T-cell (primary cell): ENCODE data around the gene PITHD1. TPM values are rescaled to one million over a fixed set of nuclear protein-coding genes. Genes with fewer than 3 reads are reported as not detected.
A peak's percentile ranks its signal among the peaks of the same experiment; 100 is the strongest.
"Not testable (repeated sequence)": the region's sequence is repeated elsewhere in the genome, so short reads cannot be mapped to it uniquely, and the experiment has no call there.

Source experiments
- ATAC-seq, 4 experiments: fragments of 200-7000 bp in 3 of 4; fragments of 150-1000 bp in 1 of 4; cut with Tn5 transposase; replicated peaks in 1 of 4; 1 replicate in 3 of 4; 2 replicates in 1 of 4; pipeline ENCODE4 v1.10.0; 2021; ENCODE audit warnings: moderate library complexity in 3 of 4, mild to moderate bottlenecking in 2 of 4, moderate number of reproducible peaks in 1 of 4
- CTCF ChIA-PET, 2 donors: fragments of 300-600 bp; sonication (Branson Sonifier 250); formaldehyde crosslinking; loops; one replicate each; lab custom pipeline; 2022; ENCODE audit warnings: antibody characterized with exemption in 2 of 2; lab: Charles Lee
- POLR2A ChIA-PET, 2 donors: fragments of 300-600 bp; sonication (Branson Sonifier 250); formaldehyde crosslinking; loops; one replicate each; lab custom pipeline; 2022; ENCODE audit warnings: antibody characterized with exemption in 2 of 2; lab: Charles Lee
- DNase-seq, 35 experiments: peaks; one replicate each; pipeline versions ENCODE4 v3.0.0 to v3.0.0-alpha.2; 2013 to 2023
- H3K27ac ChIP-seq: one replicate; pipeline ENCODE4 v1.5.1; 2013; ENCODE audit warnings: low read length
- H3K27me3 ChIP-seq, 2 experiments: replicated peaks in 1 of 2; 1 replicate in 1 of 2; 2 replicates in 1 of 2; pipeline versions ENCODE4 v1.6.1 to v1.7.0; 2013; ENCODE audit warnings: low read length in 1 of 2, mixed read lengths in 1 of 2; ENCODE audit not compliant: control insufficient read depth in 2 of 2, insufficient read depth in 2 of 2; ENCODE audit errors: extremely low read depth in 1 of 2
- H3K36me3 ChIP-seq, 2 donors: 1 replicate in 1 of 2; 2 replicates in 1 of 2; pipeline versions ENCODE4 v1.6.1 to v1.7.0; 2013; ENCODE audit warnings: low read length in 1 of 2; ENCODE audit not compliant: control insufficient read depth in 2 of 2, insufficient read depth in 1 of 2; ENCODE audit errors: extremely low read depth in 1 of 2
- H3K4me1 ChIP-seq, 2 experiments: 1 replicate in 1 of 2; 2 replicates in 1 of 2; pipeline versions ENCODE4 v1.6.1 to v1.7.0; 2013; ENCODE audit warnings: low read length in 2 of 2, mixed read lengths in 1 of 2; ENCODE audit not compliant: insufficient read depth in 2 of 2, control insufficient read depth in 1 of 2; ENCODE audit errors: extremely low read depth in 1 of 2
- H3K4me3 ChIP-seq, 2 donors: 1 replicate in 1 of 2; 2 replicates in 1 of 2; pipeline versions ENCODE4 v1.5.1 to v1.7.0; 2013; ENCODE audit warnings: mild to moderate bottlenecking in 2 of 2, low read length in 1 of 2, moderate library complexity in 1 of 2; ENCODE audit not compliant: control insufficient read depth in 1 of 2; ENCODE audit errors: extremely low read depth in 1 of 2
- H3K9me3 ChIP-seq: 2 replicates; pipeline ENCODE4 v1.7.0; 2013
- H3K27ac Mint-ChIP-seq, 2 donors: one replicate each; pipeline ENCODE4 v1.8.0; 2020 to 2021; ENCODE audit warnings: mild to moderate bottlenecking in 2 of 2, mixed read lengths in 2 of 2
- H3K27me3 Mint-ChIP-seq, 2 donors: one replicate each; pipeline ENCODE4 v1.8.0; 2021 to 2022; ENCODE audit warnings: mixed read lengths in 2 of 2
- H3K36me3 Mint-ChIP-seq: one replicate; pipeline ENCODE4 v1.8.0; 2021; ENCODE audit warnings: mixed read lengths
- H3K4me1 Mint-ChIP-seq, 3 donors: one replicate each; pipeline ENCODE4 v1.8.0; 2020 to 2022; ENCODE audit warnings: mixed read lengths in 3 of 3, mild to moderate bottlenecking in 1 of 3
- H3K4me3 Mint-ChIP-seq, 3 donors: one replicate each; pipeline ENCODE4 v1.8.0; 2020 to 2022; ENCODE audit warnings: mild to moderate bottlenecking in 3 of 3, mixed read lengths in 3 of 3, moderate library complexity in 3 of 3
- H3K9me3 Mint-ChIP-seq, 3 donors: one replicate each; pipeline ENCODE4 v1.8.0; 2020 to 2022; ENCODE audit warnings: mixed read lengths in 3 of 3
- WGBS: methylation state at CpG from one replicate; pipeline ENCODE4 v1.1.5; 2013; ENCODE audit warnings: missing lambda C conversion rate; ENCODE audit not compliant: insufficient coverage; 5-methylcytosine and 5-hydroxymethylcytosine counted together
- total RNA-seq, 35 experiments: library from RNA in 6 of 35; stranded (reverse) in 6 of 35; fragments of 120-200 nt in 1 of 35; gene quantifications; one replicate each; pipeline versions ENCODE4 v1.2.1 to v1.2.4 and lab custom pipeline; 2013 to 2026

The PITHD1 gene
- total RNA-seq, 5 donors from 2014 or later (not counting 1 experiment from before 2014, with no cell fraction given), result 60.7 to 87.1 (median 70.8) TPM

GRCh38 chr1:23801876-23802275 lies 23.7 kb downstream of the PITHD1 start:
- ChIA-PET POLR2A (interaction anchor here in 1 of 2 donors (0.6 kb wide), 1 partner anchor 24 kb away, joined by 9 read pairs; the partner anchor contains the start of gene HMGCL), CTCF (interaction anchor here in 1 of 2 donors (0.6 to 2.1 kb wide), 4 partner anchors 9 to 30 kb away, joined by 3 to 10 read pairs (median 4); no protein-coding TSS in a partner anchor)
- Mint-ChIP-seq H3K36me3 (no peaks in the 10 kb centered on the region), H3K27ac (peak overlapping the region; percentile 61 to 69), H3K9me3 (no peaks in the 10 kb centered on the region), H3K4me3 (peak overlapping the region; percentile 50 to 87 (median 82)), H3K27me3 (no peaks in the 10 kb centered on the region), H3K4me1 (peaks cover 14 to 24% (median 16%) of the 10 kb centered on the region in 3 donors)
- H3K27ac ChIP-seq, result peak overlapping the region; percentile 87
- H3K36me3 ChIP-seq, result peaks cover 6 to 11% of the 10 kb centered on the region in 2 donors
- no peak overlapping the region for H3K4me3 ChIP-seq
- DNase-seq (no peak), ATAC-seq (no peak)
- no peaks in the 10 kb centered on the region for H3K9me3 ChIP-seq
- no peaks in the 10 kb centered on the region for H3K27me3 ChIP-seq
- H3K4me1 ChIP-seq, result peaks cover 4 to 31% of the 10 kb centered on the region in 2 experiments
- 85% methylated on average over 10 of the region's 10 CpGs for WGBS

- H3K9me3 Mint-ChIP-seq, H3K27me3 ChIP-seq, H3K27ac ChIP-seq, ATAC-seq, H3K27me3 Mint-ChIP-seq, H3K4me3 ChIP-seq, H3K36me3 Mint-ChIP-seq, DNase-seq, H3K9me3 ChIP-seq: not testable (repeated sequence)
- peak overlapping the region in 1 of 3 donors; percentile 82 for H3K4me3 Mint-ChIP-seq
- POLR2A ChIA-PET, result interaction anchor here in 1 of 2 donors (0.7 kb wide), 1 partner anchor 153 kb away, joined by 3 read pairs; no protein-coding TSS in a partner anchor
- H3K27ac Mint-ChIP-seq, result peak overlapping the region in 1 of 2 donors; percentile 69
- Histone ChIP-seq H3K4me1 (peaks cover 4 to 31% of the 10 kb centered on the region in 2 experiments), H3K36me3 (peaks cover 6 to 15% of the 10 kb centered on the region in 2 donors)
- peaks cover 14 to 24% (median 16%) of the 10 kb centered on the region in 3 donors for H3K4me1 Mint-ChIP-seq
- no CpG with 5 or more reads among the region's 7 CpGs for WGBS
- CTCF ChIA-PET, result interaction anchor here in 1 of 2 donors (0.7 kb wide), 1 partner anchor 111 kb away, joined by 3 read pairs; the partner anchor contains the start of gene RPL11
These were observed 24.7 kb downstream of the PITHD1 start for GRCh38 chr1:23802809-23803342.

GRCh38 chr1:23803674-23804073 lies 25.5 kb downstream of the PITHD1 start:
- peaks cover 8% of the 10 kb centered on the region for H3K36me3 Mint-ChIP-seq
- H3K27me3 Mint-ChIP-seq, result no peaks in the 10 kb centered on the region
- Histone ChIP-seq H3K4me3 (no peak overlapping the region), H3K36me3 (peaks cover 6 to 16% of the 10 kb centered on the region in 2 donors), H3K9me3 (no peaks in the 10 kb centered on the region), H3K27me3 (no peaks in the 10 kb centered on the region), H3K27ac (no peak overlapping the region), H3K4me1 (peaks cover 4 to 30% of the 10 kb centered on the region in 2 experiments)
- H3K27ac Mint-ChIP-seq, result peak overlapping the region; percentile 22 to 39
- ATAC-seq, result no peak
- peak overlapping the region in 1 of 3 donors; percentile 32 for H3K4me3 Mint-ChIP-seq
- peaks cover 14 to 22% (median 16%) of the 10 kb centered on the region in 3 donors for H3K4me1 Mint-ChIP-seq
- ChIA-PET POLR2A (interaction anchor here in 1 of 2 donors (0.7 kb wide), 1 partner anchor 154 kb away, joined by 3 read pairs; no protein-coding TSS in a partner anchor), CTCF (no interaction called here)
- DNase-seq, result no peak
- H3K9me3 Mint-ChIP-seq, result no peaks in the 10 kb centered on the region
- 93% methylated on average over 4 of the region's 5 CpGs for WGBS

- Mint-ChIP-seq H3K4me3 (no peak overlapping the region), H3K27ac (peak overlapping the region in 1 of 2 donors; percentile 39), H3K36me3 (peaks cover 8% of the 10 kb centered on the region), H3K27me3 (no peaks in the 10 kb centered on the region), H3K4me1 (peaks cover 12 to 16% (median 14%) of the 10 kb centered on the region in 3 donors), H3K9me3 (no peaks in the 10 kb centered on the region)
- Histone ChIP-seq H3K4me3 (no peak overlapping the region), H3K4me1 (peaks cover 4 to 24% of the 10 kb centered on the region in 2 experiments), H3K9me3 (no peaks in the 10 kb centered on the region), H3K27me3 (no peaks in the 10 kb centered on the region), H3K36me3 (peaks cover 6 to 16% of the 10 kb centered on the region in 2 donors), H3K27ac (no peak overlapping the region)
- ChIA-PET CTCF (no interaction called here), POLR2A (no interaction called here)
- DNase-seq, result no peak
- 79% methylated on average over 3 of the region's 7 CpGs for WGBS
- ATAC-seq, result no peak
These were observed 26.1 kb downstream of the PITHD1 start for GRCh38 chr1:23804183-23804835.

- Mint-ChIP-seq H3K36me3 (peaks cover 8% of the 10 kb centered on the region), H3K27ac (peak overlapping the region in 1 of 2 donors; percentile 59), H3K4me1 (peaks cover 12 to 16% (median 13%) of the 10 kb centered on the region in 3 donors), H3K27me3 (no peaks in the 10 kb centered on the region), H3K9me3 (no peaks in the 10 kb centered on the region), H3K4me3 (no peak overlapping the region)
- ChIA-PET CTCF (no interaction called here), POLR2A (no interaction called here)
- ATAC-seq (no peak), DNase-seq (no peak)
- no peak overlapping the region for H3K27ac ChIP-seq
- H3K36me3 ChIP-seq, result peaks cover 6 to 16% of the 10 kb centered on the region in 2 donors
- WGBS, result 85% methylated on average over 2 of the region's 2 CpGs
- no peaks in the 10 kb centered on the region for H3K9me3 ChIP-seq
- H3K4me3 ChIP-seq, result no peak overlapping the region
- H3K27me3 ChIP-seq, result no peaks in the 10 kb centered on the region
- H3K4me1 ChIP-seq, result peaks cover 2 to 23% of the 10 kb centered on the region in 2 experiments
These were observed 26.8 kb downstream of the PITHD1 start for GRCh38 chr1:23805025-23805424.

- Mint-ChIP-seq H3K4me1 (peaks cover 18 to 20% (median 19%) of the 10 kb centered on the region in 3 donors), H3K9me3 (no peaks in the 10 kb centered on the region), H3K36me3 (peaks cover 10% of the 10 kb centered on the region), H3K4me3 (no peak overlapping the region), H3K27ac (peak overlapping the region in 1 of 2 donors; percentile 16), H3K27me3 (no peaks in the 10 kb centered on the region)
- Histone ChIP-seq H3K27ac (no peak overlapping the region), H3K36me3 (peaks cover 6 to 16% of the 10 kb centered on the region in 2 donors), H3K27me3 (no peaks in the 10 kb centered on the region), H3K4me1 (peaks cover 2 to 16% of the 10 kb centered on the region in 2 experiments), H3K4me3 (no peak overlapping the region), H3K9me3 (no peaks in the 10 kb centered on the region)
- WGBS, result 90% methylated on average over 6 of the region's 6 CpGs
- CTCF ChIA-PET, result no interaction called here
- ATAC-seq (no peak), DNase-seq (no peak)
- POLR2A ChIA-PET, result interaction anchor here in 1 of 2 donors (0.6 kb wide), 1 partner anchor 85 kb away, joined by 5 read pairs; no protein-coding TSS in a partner anchor
These were observed 28.1 kb downstream of the PITHD1 start for GRCh38 chr1:23806280-23806679.
